NCI-H1930 (cell line): Measurements from ENCODE around the gene RAB39A.
"Not testable (repeated sequence)": the region's sequence is repeated elsewhere in the genome, so short reads cannot be mapped to it uniquely, and the experiment has no call there.

Source experiments
- DNase-seq, 2 experiments: peaks; one replicate each; lab custom pipeline; 2025; lab: John Stamatoyannopoulos, UW

Gene RAB39A

GRCh38 chr11:107928046-107928766 is at the start of gene RAB39A:
TSS of gene RAB39A (plus strand) at chr11:107928448. CDS start at chr11:107928569, 121 bp downstream.
- peak; percentile 93 to 95 for DNase-seq

GRCh38 chr11:107881471-107881870 is 46.8 kb upstream of the RAB39A start:
- not testable (repeated sequence) for DNase-seq

- DNase-seq, result no peak
These were observed 46.0 kb upstream of the RAB39A start for GRCh38 chr11:107882095-107882820.

GRCh38 chr11:107898270-107898669 is 30.0 kb upstream of the RAB39A start:
- no peak for DNase-seq

- DNase-seq, result no peak
These were observed 20.0 kb upstream of the RAB39A start for GRCh38 chr11:107908211-107908610.

- DNase-seq, result not testable (repeated sequence)
These were observed 15.8 kb upstream of the RAB39A start for GRCh38 chr11:107912415-107912814.

GRCh38 chr11:107915229-107915628 is 13.0 kb upstream of the RAB39A start:
- DNase-seq, result no peak

GRCh38 chr11:107916671-107917241 is 11.5 kb upstream of the RAB39A start:
- DNase-seq, result peak; percentile 17 to 50

- no peak for DNase-seq
These were observed 6.3 kb upstream of the RAB39A start for GRCh38 chr11:107921997-107922396.

GRCh38 chr11:107923519-107923918 is 4.7 kb upstream of the RAB39A start:
- not testable (repeated sequence) for DNase-seq

GRCh38 chr11:107924306-107924705 is 3.9 kb upstream of the RAB39A start:
- no peak for DNase-seq

- no peak for DNase-seq
These were observed 689 bp upstream of the RAB39A start for GRCh38 chr11:107927559-107927958.

GRCh38 chr11:107928767-107929507 is 689 bp downstream of the RAB39A start:
- peak in 1 of 2 experiments; percentile 24 for DNase-seq

GRCh38 chr11:107929611-107930200 is 1.5 kb downstream of the RAB39A start:
- no peak for DNase-seq

- DNase-seq, result peak in 1 of 2 experiments; percentile 25
These were observed 3.0 kb downstream of the RAB39A start for GRCh38 chr11:107931206-107931605.

GRCh38 chr11:107947904-107948303 is 19.7 kb downstream of the RAB39A start:
- DNase-seq, result no peak

GRCh38 chr11:107948328-107948727 is 20.1 kb downstream of the RAB39A start:
- not testable (repeated sequence) for DNase-seq

GRCh38 chr11:107951155-107951554 is 22.9 kb downstream of the RAB39A start:
- no peak for DNase-seq

- DNase-seq, result no peak
These were observed 25.2 kb downstream of the RAB39A start for GRCh38 chr11:107953446-107953845.

GRCh38 chr11:107956543-107956942 is 28.3 kb downstream of the RAB39A start:
- no peak for DNase-seq

GRCh38 chr11:107957109-107957588 is 28.9 kb downstream of the RAB39A start:
- DNase-seq, result no peak

- DNase-seq, result no peak
These were observed 33.2 kb downstream of the RAB39A start for GRCh38 chr11:107961480-107961879.
